Left kidney (tissue), 8 donors: Measurements from ENCODE around the gene LRRC37A2. TPM values are rescaled to one million over a fixed set of nuclear protein-coding genes. Genes with fewer than 3 reads are reported as not detected.
"Not testable (repeated sequence)": the region's sequence is repeated elsewhere in the genome, so short reads cannot be mapped to it uniquely, and the experiment has no call there.

Experiments used
- DNase-seq: peaks from one replicate; pipeline ENCODE4 v3.0.0-alpha.2; 2013
- long read RNA-seq, 8 donors: transcript quantifications; one replicate each; lab custom pipeline, GENCODE V29; 2026
- polyA plus RNA-seq: library from polyadenylated mRNA; unstranded; fragments of 120-200 nt; gene quantifications from one replicate; pipeline ENCODE4 v1.2.1, GENCODE V29; 2013; ENCODE audit not compliant: insufficient read length

The LRRC37A2 gene
- polyA plus RNA-seq, result 56.6 TPM
- long read RNA-seq, donor 1, result 0 reads
- long read RNA-seq, donor 2, full-length matches to known transcripts, result 8 of 26 reads
- long read RNA-seq, donor 2, partial matches to known transcripts, result 18 of 26 reads
- long read RNA-seq, donor 2, other reads (novel, unspliced or antisense), result 0 of 26 reads
- long read RNA-seq, donor 3, full-length matches to known transcripts, result 9 of 16 reads
- long read RNA-seq, donor 3, partial matches to known transcripts, result 7 of 16 reads
- long read RNA-seq, donor 3, other reads (novel, unspliced or antisense), result 0 of 16 reads
- long read RNA-seq, donor 4, result 0 reads
- long read RNA-seq, donor 5, partial matches to known transcripts, result 0 of 1 reads
- long read RNA-seq, donor 5, other reads (novel, unspliced or antisense), result 0 of 1 reads
- long read RNA-seq, donor 6, transcript LRRC37A2-202 (6 exons, 3,082 nt), result major isoform, 5 of 5 reads
- long read RNA-seq, donor 6, partial matches to known transcripts, result 0 of 5 reads
- long read RNA-seq, donor 6, other reads (novel, unspliced or antisense), result 0 of 5 reads
- long read RNA-seq, donor 7, partial matches to known transcripts, result 7 of 7 reads
- long read RNA-seq, donor 7, other reads (novel, unspliced or antisense), result 0 of 7 reads
- long read RNA-seq, donor 8, result 0 reads

DNA sequence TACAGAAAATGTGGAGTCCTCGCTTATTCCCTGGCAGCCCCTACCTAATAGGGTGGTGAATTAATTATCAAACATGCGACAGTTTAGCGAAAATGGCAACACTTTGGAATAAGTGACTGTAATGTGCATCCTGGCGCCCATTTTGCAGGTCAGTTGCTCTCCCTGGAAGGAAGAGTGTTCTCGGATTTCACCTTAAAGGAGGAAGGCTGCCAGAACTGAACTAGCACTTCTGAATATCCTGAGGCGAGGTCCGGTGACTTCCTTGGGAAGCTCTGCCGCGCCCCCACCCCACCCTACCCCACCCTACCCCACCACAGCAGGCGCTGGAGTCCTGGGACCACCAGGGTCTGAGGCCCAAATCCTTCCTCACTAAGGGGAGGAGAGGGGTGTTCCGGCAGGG, at the start of gene LRRC37A2:
Gene LRRC37A2 (plus strand): TSS at position 301 of the 400 bp plus-strand sequence. CDS start 245 bp downstream, outside the sequence.
- not testable (repeated sequence) for DNase-seq

DNA sequence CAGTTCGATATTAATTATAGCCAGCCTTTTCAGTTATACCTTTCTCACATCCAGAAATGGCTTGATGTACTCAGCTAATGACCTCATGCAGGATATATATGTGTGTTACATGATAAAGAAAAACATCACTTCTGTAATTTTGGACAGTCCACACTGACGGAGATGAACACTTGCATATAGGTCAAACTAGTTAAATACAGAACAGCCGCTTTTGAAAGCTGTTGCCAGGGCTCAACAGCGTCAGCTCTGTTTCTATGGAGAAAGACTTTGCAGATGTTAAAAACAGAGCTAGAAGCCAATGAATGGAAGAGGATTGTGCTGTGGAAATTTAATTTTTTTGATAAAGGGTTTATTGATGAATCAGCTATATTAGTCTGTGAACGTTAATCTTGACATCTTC, 44.6 kb upstream of the LRRC37A2 start:
- DNase-seq, result not testable (repeated sequence)

DNA sequence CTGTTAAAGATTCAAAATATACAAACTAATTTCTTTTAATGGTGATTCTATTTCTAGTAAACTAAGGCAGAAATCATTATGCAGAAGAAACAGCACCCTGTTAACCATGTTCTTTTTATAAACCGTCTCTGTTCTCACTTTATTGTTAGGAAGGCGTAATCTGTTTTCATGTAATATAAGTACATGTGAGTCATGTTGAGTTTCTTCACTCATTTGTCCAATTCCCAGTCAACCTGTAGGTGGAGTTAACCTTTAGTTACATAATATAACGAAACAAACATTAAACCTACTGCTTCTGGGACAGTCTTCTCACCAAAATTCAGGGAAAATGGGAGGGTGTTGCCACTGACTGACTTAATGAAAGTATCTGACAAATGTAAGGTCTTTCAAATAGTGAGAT, 37.8 kb upstream of the LRRC37A2 start:
- DNase-seq, result not testable (repeated sequence)

DNA sequence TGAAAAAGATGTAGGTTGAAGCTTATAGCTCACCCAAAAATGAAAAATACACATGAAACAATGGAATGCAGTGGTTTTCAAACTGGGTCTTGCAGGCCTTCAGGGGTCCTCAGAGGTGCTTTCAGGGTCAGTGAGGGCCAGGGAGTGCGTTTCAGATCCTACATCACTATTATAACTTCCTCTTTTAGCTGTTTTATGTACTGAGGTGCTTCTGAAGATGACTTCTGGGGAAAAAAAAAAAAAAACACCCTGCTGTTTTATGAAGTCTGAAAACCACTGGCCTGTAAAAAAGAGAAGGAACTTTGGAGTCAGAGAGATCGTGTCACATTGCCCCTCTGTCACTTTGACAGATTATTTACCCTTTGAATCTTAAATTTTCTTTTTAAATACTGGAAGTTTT, 36.7 kb upstream of the LRRC37A2 start:
- not testable (repeated sequence) for DNase-seq

DNA sequence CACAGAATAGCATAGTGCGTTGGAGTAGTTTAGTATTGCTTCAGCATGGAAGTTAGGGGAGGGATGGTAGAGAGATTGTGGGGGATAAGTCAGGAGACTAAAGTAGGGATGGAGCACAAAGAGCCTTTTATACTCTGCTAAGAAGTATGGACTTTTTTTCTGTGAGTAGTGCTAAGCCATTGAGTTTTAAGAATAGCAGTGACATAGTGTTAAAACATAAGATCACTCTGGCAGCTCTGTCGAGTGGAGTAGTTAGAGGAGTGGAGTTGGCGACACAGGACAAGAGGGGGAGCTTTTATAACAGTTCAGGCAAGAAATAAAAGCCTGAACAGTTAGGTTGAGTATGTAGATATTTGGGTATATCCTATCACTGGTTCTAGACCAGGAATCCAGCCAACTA, 33.4 kb upstream of the LRRC37A2 start:
- DNase-seq, result not testable (repeated sequence)

DNA sequence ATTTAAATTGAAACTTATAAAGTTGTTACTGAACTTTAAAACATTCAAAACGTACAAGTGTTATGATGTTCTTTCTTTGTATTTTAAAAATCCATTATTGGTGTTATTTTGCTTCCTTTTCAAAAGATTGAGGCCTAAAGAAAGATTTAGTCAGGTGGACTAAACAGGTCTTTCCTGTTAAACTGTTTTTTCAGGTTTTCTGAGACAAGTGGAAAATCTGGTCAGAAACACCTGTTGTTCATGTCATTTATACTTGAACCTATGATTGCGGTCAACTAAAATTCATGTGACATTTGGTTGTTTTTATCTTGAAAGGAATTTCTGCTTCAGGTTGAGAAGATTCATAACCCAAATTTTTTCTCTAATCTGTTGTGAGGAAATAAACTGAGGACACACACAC, 31.0 kb upstream of the LRRC37A2 start:
- DNase-seq, result not testable (repeated sequence)

DNA sequence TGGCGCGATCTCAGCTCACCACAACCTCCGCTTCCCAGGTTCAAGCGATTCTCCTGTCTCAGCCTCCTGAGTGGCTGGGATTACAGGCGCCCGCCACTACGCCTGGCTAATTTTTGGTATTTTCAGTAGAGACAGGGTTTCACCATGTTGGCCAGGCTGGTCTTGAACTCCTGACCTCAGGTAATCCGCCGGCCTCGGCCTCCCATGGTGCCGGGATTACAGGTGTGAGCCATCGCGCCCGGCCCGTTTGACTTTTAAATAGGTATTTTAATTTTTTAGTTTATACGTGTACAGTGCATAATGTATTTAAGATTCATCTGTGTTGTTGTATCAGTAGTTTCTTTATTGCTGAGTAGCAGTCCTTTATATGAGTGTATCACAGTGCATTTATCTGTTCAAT, 20.2 kb upstream of the LRRC37A2 start:
- DNase-seq, result not testable (repeated sequence)

DNA sequence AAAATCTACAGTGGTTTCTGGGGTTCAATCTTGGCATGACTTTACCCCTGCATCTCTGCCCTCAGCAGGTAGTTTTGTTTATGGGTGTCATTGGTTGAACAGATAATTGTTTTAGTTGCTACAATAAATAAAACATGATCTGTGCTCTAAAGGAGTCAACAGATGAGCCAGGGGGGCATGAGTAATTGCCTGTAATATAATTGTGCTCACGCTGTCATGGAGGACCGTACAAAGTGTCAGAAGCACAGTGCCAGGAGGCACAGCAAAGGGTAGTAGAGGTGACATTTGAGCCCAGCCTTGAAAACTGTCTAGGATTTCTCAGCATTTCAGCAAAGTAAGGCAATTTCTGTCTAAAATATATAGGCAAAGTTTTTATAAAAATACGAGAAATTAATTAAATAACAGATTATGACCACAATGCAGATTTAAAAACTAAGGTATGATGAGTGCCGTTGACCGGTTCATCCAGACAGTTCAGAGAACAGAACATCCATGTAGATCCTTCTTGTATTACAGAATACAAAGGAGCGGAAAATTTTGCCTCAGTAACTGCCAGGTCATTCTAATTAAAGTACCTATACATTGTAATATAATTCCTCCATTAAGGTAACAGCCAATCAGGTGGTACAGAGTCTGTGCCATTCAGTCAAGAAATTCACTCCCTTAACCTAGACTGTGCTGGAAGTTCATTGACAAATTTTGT, 12.7 kb upstream of the LRRC37A2 start:
- DNase-seq, result peak; percentile 2

DNA sequence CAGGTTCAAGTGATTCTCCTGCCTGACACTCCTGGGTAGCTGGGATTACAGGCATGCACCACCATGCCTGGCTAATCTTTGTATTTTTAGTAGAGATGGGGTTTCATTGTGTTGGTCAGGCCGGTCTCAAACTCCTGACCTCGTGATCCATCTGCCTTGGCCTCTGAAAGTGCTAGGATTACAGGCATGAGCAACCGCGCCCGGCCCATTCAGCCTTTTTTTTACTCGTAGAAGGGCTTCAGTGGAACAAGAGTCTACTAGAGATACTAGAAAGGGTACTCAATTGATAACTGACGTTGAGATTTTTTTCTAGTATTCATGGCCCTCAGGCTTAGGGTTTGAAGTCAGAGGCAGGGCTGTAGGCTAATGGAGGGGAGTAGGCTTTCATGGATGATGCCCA, 6.4 kb upstream of the LRRC37A2 start:
- DNase-seq, result not testable (repeated sequence)

DNA sequence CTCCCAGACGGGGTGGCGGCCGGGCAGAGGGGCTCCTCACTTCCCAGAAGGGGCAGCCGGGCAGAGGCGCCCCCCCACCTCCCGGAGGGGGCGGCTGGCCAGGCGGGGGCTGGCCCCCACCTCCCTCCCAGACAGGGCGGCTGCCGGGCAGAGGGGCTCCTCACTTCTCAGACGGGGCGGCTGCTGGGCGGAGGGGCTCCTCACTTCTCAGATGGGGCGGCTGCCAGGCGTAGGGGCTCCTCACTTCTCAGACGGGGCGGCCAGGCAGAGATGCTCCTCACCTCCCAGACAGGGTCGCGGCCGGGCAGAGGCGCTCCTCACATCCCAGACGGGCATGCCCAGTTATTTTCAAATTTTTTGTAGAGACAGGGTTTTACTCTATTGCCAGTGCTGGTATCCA, 22.4 kb downstream of the LRRC37A2 start:
- DNase-seq, result not testable (repeated sequence)

DNA sequence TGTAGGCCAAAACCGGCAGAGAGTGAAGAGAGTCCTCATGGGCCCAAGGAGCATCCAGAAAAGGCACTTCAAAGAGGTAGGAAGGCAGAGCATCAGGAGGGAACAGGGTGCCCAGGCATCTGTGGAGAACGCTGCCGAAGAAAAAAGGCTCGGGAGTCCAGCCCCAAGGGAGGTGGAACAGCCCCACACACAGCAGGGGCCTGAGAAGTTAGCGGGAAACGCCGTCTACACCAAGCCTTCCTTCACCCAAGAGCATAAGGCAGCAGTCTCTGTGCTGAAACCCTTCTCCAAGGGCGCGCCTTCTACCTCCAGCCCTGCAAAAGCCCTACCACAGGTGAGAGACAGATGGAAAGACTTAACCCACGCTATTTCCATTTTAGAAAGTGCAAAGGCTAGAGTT, 36.3 kb downstream of the LRRC37A2 start:
- DNase-seq, result not testable (repeated sequence)

DNA sequence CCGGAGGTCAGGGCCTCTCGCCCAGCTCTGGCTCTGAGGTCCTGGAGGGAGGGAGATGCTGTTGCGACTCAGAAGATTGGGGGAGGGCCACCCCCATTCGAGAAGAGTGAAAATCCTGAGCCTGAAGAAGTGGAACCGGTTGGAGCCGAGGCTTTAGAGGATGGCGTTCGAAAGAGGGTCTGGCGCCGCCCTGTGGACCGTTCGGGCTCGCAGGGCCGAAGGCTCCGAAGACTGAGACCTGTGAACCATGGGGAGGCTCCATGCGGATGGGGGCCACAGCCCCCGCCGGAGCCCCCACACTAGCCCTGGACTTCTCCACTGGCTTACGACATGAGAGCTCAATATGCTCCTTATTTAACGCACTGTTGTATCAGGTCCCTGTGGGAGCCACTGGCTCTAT, 46.9 kb downstream of the LRRC37A2 start:
- not testable (repeated sequence) for DNase-seq

DNA sequence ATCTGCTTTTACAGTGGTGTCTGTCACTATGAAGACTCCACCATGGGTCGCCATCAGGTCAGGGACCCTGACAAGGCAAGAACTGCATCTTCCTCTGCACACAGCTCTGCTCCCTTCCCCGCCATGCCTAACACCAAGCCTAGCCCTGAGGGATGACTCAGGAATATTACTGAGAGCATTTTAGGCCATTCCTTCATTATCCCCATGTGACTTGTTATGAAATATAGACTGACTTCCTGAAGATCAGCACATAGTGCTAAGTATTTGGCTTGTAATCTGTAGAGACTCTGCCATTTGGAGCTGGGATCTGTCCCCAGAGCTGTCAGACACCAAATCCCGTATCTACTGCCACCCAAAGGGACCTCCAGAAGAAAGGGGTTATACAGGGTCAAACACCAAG, 47.8 kb downstream of the LRRC37A2 start:
- DNase-seq, result not testable (repeated sequence)

DNA sequence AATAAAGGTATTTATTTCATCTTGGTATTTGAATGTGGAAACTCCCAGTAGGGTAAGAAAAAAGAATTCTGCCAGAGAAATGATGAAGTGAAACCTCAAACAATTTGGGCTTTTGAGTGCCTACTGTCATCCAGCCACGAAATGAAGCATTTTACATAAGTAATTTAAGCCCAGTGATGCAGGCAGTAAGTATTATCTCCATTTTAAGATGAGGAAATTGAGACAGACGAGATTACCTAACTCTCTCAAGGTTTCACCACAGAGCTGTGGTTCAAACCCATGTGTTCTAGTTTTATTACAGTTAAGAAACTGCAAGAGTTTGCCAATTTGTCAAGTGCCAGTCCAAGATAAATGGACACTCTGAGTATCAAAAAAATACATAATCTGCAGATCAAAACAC, 54.0 kb downstream of the LRRC37A2 start:
- DNase-seq, result not testable (repeated sequence)

DNA sequence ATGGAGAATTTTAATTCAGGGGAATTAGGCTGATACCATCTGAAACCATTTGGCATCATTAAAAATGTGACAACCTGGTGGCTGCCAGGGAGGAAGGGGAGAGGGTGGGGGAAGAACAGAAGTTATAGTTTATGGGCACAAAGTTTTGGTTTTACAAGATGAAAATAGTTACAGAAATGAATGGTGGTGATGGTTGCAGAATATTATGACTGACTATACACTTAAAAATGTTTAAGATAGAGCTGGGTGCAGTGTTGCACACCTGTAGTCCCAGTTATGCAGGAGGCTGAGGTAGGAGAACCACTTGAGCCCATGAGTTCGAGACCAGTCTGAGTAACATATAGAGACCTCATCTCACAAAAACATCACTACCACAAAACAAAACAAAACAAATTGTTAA, 54.7 kb downstream of the LRRC37A2 start:
- DNase-seq, result not testable (repeated sequence)

DNA sequence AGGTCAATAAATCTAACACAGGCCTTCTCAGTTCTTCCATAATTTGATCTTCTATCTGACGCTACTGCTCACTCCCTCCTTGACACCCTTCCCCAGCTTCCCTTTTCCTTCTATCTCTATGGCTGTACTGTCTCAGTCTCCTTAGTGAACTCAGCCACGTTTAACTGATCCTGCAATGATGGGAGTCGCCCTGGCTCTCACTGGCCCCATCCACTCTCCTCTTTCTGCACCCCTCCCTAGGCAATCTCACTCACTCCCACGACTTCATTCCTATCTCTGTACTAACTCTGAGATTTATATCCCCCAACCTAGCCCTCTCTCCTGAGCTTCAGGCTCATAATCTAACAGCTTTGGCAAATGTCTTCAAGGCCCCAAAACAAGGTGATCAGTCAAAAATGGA, 59.5 kb downstream of the LRRC37A2 start:
- not testable (repeated sequence) for DNase-seq

DNA sequence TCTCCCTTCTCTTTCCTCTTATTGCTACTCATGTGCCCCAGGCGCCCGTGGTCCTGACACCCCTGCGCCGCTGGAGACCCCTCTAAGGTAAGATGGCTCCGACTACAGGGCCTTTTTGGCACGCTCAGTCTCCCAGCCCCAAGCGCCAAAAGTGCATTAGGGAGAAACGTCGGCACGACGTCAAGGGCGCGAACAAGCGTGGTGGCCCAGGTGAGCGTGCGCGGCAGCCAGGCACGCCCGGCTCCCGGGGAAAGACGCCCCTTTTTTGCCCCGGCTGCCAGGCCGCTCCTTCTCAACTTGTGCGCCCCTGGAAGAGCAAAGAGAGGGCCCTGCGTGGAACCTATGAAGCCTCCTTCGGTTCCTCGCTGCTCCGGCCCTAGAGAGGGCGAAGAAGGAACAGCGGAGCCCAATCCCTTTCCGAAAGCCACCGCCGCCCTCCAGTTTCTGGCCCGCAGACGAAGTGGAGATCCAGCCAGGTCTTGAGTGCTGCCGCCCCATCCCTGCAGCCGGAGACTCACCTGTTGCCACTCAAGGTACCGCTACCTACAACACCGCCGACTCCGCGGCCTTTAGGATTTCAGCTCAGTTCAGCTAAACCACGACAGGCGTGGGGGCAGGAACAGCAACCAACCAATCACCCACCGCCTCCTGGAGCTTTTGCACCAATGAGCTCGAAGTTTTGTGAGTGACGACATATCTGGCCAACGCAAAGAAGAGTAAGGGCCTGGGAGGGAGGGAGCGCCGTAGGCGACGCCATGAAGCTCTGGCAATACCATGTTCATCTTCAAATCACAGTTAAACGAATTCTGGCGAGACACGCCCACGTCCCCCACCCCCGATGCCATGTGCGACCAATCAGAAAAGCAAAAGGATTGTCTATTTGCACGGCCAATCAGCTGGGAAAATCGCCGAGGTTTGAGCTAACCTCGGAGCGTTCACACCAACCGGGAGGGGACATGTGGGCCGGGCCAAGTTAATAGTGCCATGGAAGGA, 67.1 kb downstream of the LRRC37A2 start, which contains the start of gene ARL17A:
Gene ARL17A (minus strand): TSS at position 609 of the 993 bp plus-strand sequence. CDS start 3,369 bp downstream, outside the sequence.
- DNase-seq, result not testable (repeated sequence)

DNA sequence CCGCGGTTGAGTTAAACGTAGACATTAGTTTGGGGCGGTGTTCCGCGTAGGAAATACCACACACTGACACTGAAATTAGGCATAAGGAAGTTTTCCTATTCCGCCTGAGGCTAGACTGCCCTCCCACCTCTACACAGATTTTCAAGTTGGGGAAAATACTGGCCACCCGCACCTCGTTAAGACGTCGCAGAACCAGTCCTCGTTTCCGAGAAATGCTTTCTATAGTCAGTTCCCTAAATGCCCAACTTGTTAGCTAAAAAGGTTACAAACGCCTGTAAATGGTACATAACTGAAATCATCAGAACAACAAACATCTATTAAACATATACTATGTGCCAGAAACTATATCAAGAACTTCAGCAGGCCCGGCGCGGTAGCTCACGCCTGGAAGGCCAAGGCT, 67.8 kb downstream of the LRRC37A2 start:
- DNase-seq, result not testable (repeated sequence)

DNA sequence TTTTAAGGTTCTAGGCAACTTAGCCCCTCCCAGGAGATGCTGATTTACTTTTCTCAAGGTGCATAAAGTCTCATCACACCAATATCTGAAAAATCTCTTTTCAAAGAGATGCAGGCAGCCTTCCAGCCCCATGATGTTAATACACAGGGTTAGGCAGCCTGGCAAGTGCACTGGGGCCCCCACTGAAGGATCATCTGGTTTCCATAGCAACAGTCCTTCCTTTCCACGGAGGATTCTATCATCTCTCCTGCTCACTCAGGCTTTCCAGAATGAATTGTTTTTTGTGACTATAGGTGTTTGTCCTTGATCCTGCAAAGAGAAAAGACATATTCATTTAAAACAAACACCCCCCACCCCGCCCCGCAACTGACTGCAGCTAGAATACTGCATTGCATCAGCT, 73.2 kb downstream of the LRRC37A2 start:
- DNase-seq, result not testable (repeated sequence)

DNA sequence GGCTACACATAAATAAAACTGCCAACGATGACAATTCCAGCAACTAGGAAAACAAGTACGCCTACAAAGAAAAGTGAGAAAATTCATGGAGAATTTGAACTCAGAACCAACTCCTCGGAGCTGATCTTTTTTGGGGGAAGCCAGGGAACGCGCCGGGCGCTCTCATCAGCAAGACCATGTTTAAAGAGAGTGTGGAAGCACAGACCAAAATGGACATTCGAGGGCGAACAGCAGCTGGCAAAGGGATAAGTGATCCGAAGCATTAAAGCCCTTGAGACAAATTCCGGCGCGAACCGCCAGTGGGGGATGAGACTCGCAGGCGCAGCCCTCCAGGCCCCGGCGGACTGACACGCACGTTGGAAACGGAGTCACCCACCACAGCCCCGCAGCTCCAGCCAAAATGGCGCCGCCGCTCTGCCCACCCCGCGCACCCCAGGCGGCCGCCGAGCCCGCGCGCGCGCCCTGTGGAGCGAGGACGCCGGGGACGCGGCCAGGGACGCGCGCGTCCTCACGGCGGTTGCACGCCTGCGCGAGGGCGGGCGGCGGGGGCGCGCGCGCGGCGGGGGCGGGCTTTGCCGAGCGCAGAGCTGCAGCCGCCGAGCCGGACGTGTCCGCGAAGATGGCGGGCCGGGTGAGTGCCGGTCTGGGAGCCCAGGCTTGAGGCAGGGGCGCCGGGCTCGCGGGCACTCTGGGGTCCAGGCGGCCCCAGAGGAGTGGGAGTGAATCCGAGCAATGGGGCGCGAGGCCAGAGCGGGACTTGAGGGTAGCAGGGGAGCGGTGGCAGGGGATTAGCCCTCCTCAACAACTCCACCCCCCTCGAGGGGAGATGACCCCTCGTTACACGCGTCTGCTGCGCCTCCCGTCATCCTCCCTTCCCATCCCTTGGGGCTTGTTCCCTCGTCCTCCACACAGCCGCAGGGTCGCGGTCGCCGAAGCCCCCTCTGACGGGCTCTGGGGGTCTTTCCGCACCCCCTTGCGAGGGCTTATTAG, 78.2 kb downstream of the LRRC37A2 start, which contains the start of gene NSF:
Gene NSF (plus strand): TSS at position 513 of the 990 bp plus-strand sequence. CDS start 107 bp downstream, at position 620.
- DNase-seq, result not testable (repeated sequence)
